A673 (cell line): Measurements from ENCODE around the gene TTLL5. TPM values are rescaled to one million over a fixed set of nuclear protein-coding genes. Genes with fewer than 3 reads are reported as not detected.

Experiments
- BruUV-seq: library from RNA; stranded (reverse); fragments of 400-500 nt; replicated peaks from 2 replicates; lab custom pipeline; 2021; lab: Mats Ljungman, UMichigan
- CTCF ChIA-PET: fragments of 300-600 bp; sonication (Branson Sonifier 250); formaldehyde crosslinking; loops from one replicate; lab custom pipeline; 2022; ENCODE audit warnings: antibody characterized with exemption; lab: Charles Lee
- POLR2A ChIA-PET: fragments of 300-600 bp; sonication (Branson Sonifier 250); formaldehyde crosslinking; loops from one replicate; lab custom pipeline; 2022; ENCODE audit warnings: antibody characterized with exemption; ENCODE audit not compliant: low non-redundant PET; lab: Charles Lee
- DNase-seq: peaks from one replicate; pipeline ENCODE4 v3.0.0-alpha.2; 2015; ENCODE audit warnings: low spot score
- H3K27ac ChIP-seq: fragments of 200-600 bp; sonication (generic); 2 replicates; pipeline ENCODE4 v1.5.1; 2016; ENCODE audit warnings: mixed run types, low read depth, mild to moderate bottlenecking, mixed read lengths, antibody characterized with exemption, low read length; ENCODE audit not compliant: poor library complexity, severe bottlenecking
- H3K27me3 ChIP-seq: fragments of 200-600 bp; sonication (generic); replicated peaks from 2 replicates; pipeline ENCODE4 v1.6.1; 2017; ENCODE audit warnings: mixed run types, low read depth, mild to moderate bottlenecking, mixed read lengths, antibody characterized with exemption, low read length; ENCODE audit not compliant: insufficient read depth, poor library complexity
- H3K36me3 ChIP-seq: fragments of 200-600 bp; sonication (generic); 2 replicates; pipeline ENCODE4 v1.6.1; 2016; ENCODE audit warnings: mixed run types, mild to moderate bottlenecking, mixed read lengths, antibody characterized with exemption, low read length; ENCODE audit not compliant: insufficient read depth, poor library complexity, severe bottlenecking
- H3K4me1 ChIP-seq: fragments of 200-600 bp; sonication (generic); 2 replicates; pipeline ENCODE4 v1.6.1; 2017; ENCODE audit warnings: mixed run types, mild to moderate bottlenecking, mixed read lengths, antibody characterized with exemption, low read length; ENCODE audit not compliant: insufficient read depth, poor library complexity, severe bottlenecking
- H3K4me3 ChIP-seq: fragments of 200-600 bp; sonication (generic); 2 replicates; pipeline ENCODE4 v1.5.1; 2016; ENCODE audit warnings: low read depth, mixed run types, mild to moderate bottlenecking, mixed read lengths, low read length; ENCODE audit not compliant: poor library complexity, severe bottlenecking
- H3K9me3 ChIP-seq: fragments of 200-600 bp; sonication (generic); 2 replicates; pipeline ENCODE4 v1.6.1; 2016; ENCODE audit warnings: mixed run types, low read depth, mild to moderate bottlenecking, mixed read lengths, antibody characterized with exemption, low read length; ENCODE audit not compliant: poor library complexity, severe bottlenecking
- EZH2 ChIP-seq: fragments of 200-600 bp; sonication (generic); IDR thresholded peaks from 2 replicates; pipeline ENCODE4 v1.6.1; 2017; ENCODE audit warnings: borderline replicate concordance, low read depth, mild to moderate bottlenecking, mixed read lengths, antibody characterized with exemption, low read length; ENCODE audit not compliant: poor library complexity, severe bottlenecking
- intact Hi-C: fragments of 100-400 bp; cut with micrococcal nuclease; formaldehyde crosslinking; loops from one replicate; pipeline ENCODE4 v1.10.0; 2022; ENCODE audit not compliant: unreplicated experiment
- total RNA-seq: library from RNA; stranded (reverse); gene quantifications from 2 replicates; pipeline ENCODE4 v1.2.3, GENCODE V29; 2021
- TF ChIP-seq, protein P1 (sequence below): fragments of 300-800, 200-600 bp; sonication (generic); conservative IDR thresholded peaks from 2 replicates; pipeline ENCODE4 v1.5.1; 2017; ENCODE audit warnings: low read depth, mild to moderate bottlenecking, antibody characterized with exemption, low read length, moderate library complexity, mixed read lengths

Gene TTLL5
- total RNA-seq, 1 experiment from 2014 or later, result 56.7 TPM

DNA sequence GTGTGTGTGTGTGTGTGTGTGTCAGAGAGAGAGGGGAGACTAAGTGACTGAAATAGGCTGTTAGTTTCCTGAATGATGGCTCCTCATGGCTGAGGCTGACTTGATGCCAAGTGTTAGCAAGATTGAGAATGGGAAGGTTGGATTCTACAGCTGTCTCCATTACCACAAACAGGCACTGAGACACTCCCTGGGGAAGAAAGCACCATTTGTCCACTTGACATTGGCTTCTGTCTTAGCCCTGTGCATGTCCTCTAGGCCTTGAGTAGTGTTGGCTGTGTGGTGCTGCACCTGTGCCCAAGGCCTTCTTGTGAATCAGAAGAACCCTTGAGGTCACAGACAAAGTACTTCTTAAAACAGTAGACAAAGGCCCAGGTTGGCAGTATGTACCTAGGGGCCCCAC lies 16.0 kb upstream of the TTLL5 start:
- ChIA-PET POLR2A (no interaction called here), CTCF (no interaction called here)
- BruUV-seq, result no TSS peak
- no peaks in the 10 kb centered on the region for H3K4me1 ChIP-seq
- H3K27ac ChIP-seq, result no peak overlapping the region
- intact Hi-C loops, result no loop called here
- no peaks in the 10 kb centered on the region for H3K27me3 ChIP-seq
- no peak for DNase-seq
- TF ChIP-seq, protein P1, sequence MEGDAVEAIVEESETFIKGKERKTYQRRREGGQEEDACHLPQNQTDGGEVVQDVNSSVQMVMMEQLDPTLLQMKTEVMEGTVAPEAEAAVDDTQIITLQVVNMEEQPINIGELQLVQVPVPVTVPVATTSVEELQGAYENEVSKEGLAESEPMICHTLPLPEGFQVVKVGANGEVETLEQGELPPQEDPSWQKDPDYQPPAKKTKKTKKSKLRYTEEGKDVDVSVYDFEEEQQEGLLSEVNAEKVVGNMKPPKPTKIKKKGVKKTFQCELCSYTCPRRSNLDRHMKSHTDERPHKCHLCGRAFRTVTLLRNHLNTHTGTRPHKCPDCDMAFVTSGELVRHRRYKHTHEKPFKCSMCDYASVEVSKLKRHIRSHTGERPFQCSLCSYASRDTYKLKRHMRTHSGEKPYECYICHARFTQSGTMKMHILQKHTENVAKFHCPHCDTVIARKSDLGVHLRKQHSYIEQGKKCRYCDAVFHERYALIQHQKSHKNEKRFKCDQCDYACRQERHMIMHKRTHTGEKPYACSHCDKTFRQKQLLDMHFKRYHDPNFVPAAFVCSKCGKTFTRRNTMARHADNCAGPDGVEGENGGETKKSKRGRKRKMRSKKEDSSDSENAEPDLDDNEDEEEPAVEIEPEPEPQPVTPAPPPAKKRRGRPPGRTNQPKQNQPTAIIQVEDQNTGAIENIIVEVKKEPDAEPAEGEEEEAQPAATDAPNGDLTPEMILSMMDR, result no peak
- TF ChIP-seq EZH2, result no peak
- no peaks in the 10 kb centered on the region for H3K9me3 ChIP-seq
- H3K4me3 ChIP-seq, result no peak overlapping the region
- H3K36me3 ChIP-seq, result peaks cover 11% of the 10 kb centered on the region

DNA sequence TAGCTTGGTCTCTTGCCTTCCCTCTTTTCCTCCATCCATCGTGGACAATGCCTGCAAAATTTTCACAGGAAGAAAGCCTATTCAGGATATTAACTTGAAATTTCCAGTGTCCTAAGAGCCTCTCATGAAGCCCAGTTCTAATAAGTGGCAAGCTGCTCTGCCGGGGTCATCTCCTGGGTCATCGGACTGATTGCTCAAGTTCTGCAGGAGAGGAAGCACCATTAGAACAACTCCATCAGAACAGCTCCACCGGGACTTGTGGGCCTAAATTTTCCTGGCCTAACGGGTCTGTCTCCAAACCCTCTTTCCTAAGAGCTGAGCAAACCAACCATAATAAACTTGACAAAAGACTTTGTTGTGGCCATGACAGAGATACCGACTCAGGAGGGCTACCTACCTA lies 14.3 kb upstream of the TTLL5 start:
- BruUV-seq, result no TSS peak
- DNase-seq, result no peak
- TF ChIP-seq, protein P1, result no peak
- peaks cover 28% of the 10 kb centered on the region for H3K36me3 ChIP-seq
- ChIA-PET CTCF (no interaction called here), POLR2A (no interaction called here)
- intact Hi-C loops, result no loop called here
- no peaks in the 10 kb centered on the region for H3K4me1 ChIP-seq
- H3K27me3 ChIP-seq, result no peaks in the 10 kb centered on the region
- no peak overlapping the region for H3K4me3 ChIP-seq
- no peaks in the 10 kb centered on the region for H3K9me3 ChIP-seq
- no peak overlapping the region for H3K27ac ChIP-seq

DNA sequence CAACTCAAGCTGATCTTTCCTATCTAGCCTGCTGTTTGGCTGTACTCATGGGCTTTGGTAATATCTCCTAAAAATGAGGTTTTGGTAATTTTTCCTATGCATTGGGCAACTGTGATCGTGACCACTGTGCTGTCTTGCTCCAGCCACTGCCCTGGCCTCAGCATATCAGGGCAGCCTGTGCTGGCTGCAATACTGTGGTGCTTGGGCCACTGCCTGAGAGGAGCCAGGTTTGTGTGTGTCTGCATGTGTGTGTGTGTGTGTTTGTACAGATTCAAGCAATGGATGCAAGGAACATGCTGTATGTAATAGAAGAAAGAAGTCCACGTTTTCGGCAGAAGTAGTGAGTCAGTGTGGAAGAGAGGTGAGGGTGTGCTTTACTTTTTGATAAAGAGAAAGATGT lies 13.4 kb upstream of the TTLL5 start:
- BruUV-seq, result no TSS peak
- Histone ChIP-seq H3K27me3 (no peaks in the 10 kb centered on the region), H3K36me3 (peaks cover 37% of the 10 kb centered on the region), H3K27ac (no peak overlapping the region), H3K4me1 (no peaks in the 10 kb centered on the region), H3K9me3 (no peaks in the 10 kb centered on the region), H3K4me3 (no peak overlapping the region)
- ChIA-PET POLR2A (interaction anchor here (0.6 kb wide), 1 partner anchor 13 kb away, joined by 8 read pairs; the partner anchor contains the start of gene TTLL5), CTCF (no interaction called here)
- no peak for DNase-seq
- intact Hi-C loops, result no loop called here
- TF ChIP-seq EZH2, result no peak
- TF ChIP-seq, protein P1, result no peak
